NCI-H1694 treated with DMSO at 0.1 percent for 48 hours (cell line): Measurements from ENCODE around the gene GOLGA6L24.
"Not testable (repeated sequence)": the region's sequence is repeated elsewhere in the genome, so short reads cannot be mapped to it uniquely, and the experiment has no call there.

ENCODE experiments used
- DNase-seq: peaks from one replicate; lab custom pipeline; 2025; lab: John Stamatoyannopoulos, UW

GOLGA6L24 gene, protein sequence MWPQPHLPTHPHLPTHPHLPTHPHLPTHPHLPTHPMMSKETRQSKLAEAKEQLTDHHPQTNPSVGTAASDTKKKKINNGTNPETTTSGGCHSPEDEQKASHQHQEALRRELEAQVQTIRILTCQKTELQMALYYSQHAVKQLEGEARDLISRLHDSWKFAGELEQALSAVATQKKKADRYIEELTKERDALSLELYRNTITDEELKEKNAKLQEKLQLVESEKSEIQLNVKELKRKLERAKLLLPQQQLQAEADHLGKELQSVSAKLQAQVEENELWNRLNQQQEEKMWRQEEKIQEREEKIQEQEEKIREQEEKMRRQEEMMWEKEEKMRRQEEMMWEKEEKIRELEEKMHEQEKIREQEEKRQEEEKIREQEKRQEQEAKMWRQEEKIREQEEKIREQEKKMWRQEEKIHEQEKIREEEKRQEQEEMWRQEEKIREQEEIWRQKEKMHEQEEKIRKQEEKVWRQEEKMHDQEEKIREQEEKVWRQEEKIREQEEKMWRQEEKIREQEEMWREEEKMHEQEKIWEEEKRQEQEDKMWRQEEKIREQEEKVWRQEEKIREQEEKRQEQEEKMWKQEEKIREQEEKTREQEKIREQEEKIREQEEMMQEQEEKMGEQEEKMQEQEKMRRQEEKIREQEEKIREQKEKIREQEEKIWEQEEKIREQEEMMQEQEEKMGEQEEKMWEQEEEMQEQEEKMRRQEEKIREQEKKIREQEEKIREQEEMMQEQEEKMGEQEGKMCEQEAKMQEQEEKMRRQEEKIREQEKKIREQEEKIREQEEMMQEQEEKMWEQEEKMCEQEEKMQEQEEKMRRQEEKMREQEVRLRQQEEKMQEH

DNA sequence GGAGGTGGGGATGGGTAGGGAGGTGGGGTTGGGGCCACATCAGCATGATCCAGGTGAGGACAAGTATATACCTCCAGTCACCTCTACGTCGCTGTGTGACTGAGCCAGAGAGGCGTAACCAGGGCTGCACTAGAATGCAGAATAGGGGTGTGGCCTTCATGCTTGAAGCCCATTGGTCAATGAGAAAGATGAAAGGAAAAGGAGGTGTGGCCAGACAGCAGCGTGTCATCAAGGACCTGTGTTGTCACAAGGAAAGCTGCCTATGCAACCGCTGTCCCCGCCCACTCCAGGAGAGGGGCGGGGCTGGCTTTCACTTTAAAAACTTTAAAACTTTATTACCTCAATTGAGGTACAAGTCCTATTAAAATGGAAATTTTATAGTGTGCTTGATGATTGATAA, at the start of gene GOLGA6L24:
Gene GOLGA6L24, minus strand, starts transcription at position 101 of the 400 bp plus-strand sequence. Its CDS starts 61 bp downstream, at position 40.
- DNase-seq: not testable (repeated sequence)

DNA sequence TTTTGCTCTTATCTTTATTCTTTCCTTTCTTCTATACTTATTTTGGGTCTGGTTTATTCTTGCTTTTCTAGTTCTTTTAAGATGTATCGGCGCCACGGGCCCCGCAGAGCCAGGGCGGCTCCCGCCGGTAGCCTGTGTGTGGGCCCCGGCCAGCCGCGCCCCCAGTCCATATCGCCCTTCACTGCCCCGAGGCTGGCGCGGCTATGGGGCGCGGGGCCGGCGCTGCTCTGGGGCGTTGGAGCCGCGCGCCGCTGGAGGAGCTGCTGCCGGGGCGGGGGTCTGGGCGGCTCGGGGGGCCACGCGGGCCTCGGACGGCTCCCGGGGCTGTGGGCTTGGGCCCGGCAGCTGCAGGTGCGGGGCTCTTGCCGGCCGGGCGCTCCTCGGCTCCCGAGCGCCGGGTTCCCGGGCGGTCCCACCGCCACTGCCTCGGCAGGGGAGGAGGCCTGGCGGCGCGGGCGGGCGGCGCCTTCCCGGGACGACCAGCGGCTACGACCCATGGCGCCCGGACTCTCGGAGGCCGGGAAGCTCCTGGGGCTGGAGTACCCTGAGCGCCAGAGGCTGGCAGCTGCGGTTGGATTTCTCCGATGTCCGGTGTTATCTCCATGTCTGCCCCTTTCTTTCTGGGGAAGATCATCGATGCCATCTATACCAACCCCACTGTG, 45.0 kb upstream of the GOLGA6L24 start:
- not testable (repeated sequence) for DNase-seq

DNA sequence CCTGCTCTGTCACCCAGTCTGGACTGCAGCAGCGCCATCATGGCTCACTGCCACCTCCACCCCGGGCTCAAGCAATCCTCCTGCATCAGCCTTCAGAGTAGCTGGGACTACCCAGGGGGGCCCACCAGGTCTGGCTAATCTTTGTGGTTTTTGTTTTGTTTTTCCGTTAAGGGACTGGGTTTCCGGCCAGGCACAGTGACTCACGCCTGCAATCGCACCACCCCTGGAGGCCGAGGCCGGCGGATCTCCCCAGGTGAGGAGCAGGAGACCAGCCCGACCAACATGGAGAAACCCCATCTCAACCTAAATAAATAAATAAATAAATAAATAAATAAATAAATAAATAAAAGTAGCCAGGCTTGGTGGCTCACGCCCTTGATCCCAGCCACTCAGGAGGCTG, 38.1 kb upstream of the GOLGA6L24 start:
- not testable (repeated sequence) for DNase-seq

DNA sequence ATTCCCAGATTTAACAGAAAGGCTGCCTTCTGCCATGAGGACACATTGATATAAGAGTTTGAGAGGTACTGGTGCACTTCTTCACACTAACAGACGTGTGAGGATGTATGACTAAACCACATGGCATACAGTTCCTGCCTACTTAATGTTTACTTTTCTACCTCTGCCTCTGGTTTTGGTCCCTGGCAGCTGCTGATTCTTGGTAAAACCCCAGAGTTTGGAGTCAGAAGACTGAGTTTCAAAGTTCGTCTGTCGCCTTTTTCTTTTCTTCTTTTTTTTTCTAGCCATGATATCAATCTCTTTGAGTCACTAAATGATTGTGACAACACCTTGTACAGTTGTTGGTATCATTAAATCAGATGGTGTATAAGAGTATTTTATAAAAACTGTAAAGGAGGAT, 22.2 kb upstream of the GOLGA6L24 start:
- DNase-seq: not testable (repeated sequence)

DNA sequence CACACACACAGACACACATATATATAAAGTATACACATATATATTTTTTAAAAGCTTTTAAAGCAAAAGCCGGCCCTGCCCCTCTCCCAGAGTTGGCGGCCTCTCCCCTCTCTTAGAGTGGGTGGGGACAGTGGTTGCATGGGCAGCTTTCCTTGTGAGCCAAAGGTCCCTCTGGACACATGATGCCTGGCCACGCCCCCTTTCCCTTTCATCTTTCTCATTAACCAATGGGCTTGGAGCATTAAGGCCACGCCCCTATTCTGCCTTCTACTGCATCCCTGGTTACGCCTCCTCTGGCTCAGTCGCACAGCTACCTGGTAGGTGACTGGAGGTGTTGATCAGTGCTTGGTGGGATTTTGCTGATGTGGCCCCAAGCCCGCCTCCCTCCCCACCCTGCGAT, 20.5 kb upstream of the GOLGA6L24 start, which contains the start of gene GOLGA8F:
Gene GOLGA8F, plus strand, starts transcription at position 301 of the 400 bp plus-strand sequence. Its CDS starts 98 bp downstream, at position 399.
- not testable (repeated sequence) for DNase-seq

DNA sequence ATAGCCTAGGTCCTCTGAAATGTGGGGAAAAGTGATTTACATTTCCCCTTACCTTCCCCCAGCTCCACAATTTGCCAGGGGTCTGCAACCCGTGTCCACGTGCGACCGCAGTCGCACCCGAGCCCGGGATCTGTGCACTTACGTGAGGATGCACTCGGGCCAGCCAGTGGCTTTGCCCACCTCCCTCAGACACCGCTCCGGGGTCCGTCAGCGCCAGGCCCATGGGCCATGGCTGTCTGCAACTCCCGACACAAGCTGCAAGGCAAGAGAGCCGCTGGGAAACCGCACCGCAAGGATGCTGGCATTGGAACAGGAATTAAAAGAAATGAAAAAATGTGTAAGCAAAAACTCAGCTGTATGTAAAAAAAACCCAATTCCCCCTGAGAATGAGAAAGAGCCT, 7.6 kb upstream of the GOLGA6L24 start:
- not testable (repeated sequence) for DNase-seq

DNA sequence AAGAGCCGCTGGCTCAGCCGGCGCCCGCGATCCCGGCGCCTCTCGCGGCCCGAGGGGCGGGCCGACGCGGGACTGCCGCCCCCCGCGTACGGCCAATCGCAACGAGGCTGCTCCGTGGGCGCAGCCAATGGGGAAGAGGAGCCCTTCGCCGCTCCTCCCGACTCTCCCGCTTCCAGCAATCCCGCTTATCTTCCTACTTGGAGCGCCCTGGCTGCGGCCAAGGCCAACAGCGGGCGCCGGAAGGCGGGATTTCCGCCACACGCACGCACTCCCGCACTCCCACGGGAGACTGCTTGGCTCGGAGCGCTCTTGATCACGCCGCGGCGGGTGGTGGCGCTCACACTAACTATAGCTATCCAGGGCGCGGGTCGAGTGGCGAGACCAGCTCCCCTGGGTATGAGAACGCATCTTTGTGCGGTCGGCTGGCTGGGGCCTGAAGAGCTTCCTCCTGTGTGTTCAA, 35.7 kb downstream of the GOLGA6L24 start, which contains the start of gene HERC2:
Gene HERC2, minus strand, starts transcription at position 51 of the 460 bp plus-strand sequence. CDS start 746 bp downstream, outside the sequence.
- not testable (repeated sequence) for DNase-seq

DNA sequence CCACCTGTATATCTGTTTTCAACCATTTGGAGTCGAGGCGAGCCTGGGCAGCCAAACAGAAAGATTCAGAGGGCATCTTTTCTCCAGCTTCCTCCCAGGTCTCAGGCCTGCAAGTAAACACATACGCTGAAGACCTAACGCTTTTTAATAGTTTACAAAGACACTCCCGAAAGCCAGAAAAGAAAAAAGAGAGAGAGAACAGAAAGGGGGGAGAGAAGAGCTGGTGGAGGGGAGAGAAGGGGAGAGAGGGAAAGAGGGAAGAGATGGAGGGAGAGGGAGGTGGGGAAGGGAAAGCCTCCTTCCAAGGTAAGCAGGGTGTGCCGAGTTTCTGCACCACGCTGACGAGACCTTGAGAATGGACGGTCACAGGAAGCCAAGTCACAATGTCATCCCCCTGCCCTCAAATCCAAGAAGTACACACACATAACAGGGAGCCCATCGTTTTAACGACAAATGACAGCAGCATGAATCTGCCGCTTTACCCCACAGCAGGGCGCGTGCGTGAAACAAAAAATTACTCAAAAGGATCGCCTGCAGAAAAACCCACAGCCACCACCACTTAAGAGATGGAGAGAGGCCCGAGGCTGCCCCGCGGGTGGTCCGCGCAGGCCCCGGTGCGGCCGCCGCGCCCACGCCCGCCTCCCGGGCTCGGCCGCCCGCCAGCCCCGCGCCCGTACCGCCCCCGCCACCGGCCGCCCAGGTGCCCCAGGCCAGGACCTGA, 36.4 kb downstream of the GOLGA6L24 start:
- not testable (repeated sequence) for DNase-seq

DNA sequence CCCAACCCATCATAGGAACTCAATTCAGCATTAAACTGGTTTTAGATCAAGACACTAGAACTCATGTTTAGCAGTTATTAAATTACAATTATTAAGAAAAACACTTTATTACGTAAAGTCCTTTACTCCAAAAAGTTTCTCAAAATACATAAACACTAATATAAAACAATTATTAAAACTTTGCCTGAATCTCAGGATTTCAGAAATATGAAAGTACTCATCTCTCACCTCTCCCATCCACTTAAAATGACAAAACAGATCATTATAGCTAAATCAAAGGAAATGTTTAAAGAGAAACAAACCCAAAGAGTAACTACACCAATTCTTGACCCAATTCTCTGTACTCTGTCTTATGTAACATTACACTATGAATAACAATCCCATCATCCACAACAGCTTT, 38.2 kb downstream of the GOLGA6L24 start:
- not testable (repeated sequence) for DNase-seq

DNA sequence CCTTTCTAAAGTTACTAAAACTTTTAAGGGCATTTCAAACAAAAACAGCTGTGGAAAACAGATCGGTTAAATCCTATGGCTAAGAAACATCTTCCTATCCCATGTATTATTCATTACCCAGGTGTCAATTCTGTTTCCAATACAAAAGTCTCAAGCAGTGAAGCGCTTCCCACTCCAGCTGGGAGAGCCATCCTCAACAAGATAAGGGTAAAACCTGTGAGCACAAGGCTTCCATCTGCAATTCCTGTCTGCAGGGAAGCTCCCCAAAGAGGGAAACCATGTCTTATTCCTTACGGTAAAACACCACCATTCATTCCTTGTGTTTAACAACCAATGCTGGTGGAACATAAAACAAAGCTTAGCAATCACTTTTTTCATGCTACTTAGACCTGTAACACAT, 39.1 kb downstream of the GOLGA6L24 start:
- DNase-seq: not testable (repeated sequence)

DNA sequence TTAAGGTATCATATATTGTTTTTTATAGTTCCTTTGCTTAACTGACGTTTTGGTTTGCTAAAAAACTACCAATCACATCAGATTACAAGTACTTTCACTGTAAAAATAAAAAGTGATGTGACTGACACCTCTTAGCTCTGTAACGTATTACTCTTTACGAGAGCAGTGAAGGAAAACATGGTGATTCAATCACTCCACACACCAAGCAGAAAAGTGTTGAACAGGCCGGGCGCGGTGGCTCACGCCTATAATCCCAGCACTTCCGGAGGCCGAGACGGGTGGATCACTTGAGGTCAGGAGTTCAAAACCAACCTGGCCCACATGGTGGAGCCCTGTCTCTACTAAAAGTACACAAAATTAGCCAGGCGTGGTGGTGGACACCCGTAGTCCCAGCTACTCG, 39.8 kb downstream of the GOLGA6L24 start:
- DNase-seq: not testable (repeated sequence)

DNA sequence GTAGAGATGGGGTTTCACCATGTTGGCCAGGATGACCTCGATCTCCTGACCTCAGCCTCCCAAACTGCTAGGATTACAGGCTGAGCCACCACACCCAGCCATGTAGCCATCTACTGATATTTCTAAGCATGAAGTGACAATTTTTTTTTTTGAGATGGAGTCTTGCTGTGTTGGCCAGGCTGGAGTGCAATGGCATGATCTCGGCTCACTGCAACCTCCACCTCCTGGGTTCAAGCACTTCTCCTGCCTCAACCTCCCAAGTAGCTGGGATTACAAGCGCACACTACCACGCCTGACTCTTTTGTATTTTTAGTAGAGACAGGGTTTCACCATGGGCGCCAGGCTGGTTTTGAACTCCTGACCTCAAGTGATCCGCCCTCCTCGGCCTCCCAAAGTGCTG, 40.9 kb downstream of the GOLGA6L24 start:
- DNase-seq: not testable (repeated sequence)

DNA sequence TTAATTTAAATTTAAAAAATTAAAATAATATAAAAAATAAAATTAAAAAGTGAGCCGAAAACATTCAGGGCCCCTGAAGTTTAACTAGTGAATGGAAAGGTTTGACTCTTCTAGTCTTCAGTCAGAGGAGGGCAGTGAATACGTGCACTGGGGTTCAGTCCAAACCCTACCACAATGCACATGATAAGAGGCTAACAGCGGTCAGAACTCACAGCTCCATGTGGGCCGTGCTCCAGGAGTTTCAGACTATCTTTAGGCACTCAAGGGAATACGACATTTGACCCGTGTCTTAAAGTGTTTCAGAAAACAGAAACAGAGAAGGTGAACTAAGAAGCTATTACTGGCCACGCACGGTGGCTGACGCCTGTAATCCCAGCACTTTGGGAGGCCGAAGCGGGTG, 47.4 kb downstream of the GOLGA6L24 start:
- DNase-seq: not testable (repeated sequence)

DNA sequence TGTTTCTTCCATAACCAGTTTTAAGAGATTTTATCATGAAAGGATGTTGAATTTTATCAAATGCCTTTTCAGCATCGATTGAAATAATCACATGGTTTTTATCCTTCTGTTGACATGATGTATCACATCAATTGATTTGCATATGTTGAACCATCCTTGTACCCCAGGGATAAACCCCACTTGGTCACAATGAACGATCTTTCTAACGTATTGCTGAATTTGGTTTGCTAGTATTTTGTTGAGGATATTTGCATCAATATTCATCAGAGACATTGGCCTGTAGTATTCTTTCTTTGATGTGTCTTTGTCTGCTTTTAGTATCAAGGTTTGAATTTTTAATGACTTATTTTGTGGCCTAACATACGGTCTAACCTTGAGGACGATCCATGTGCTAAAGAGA, 49.2 kb downstream of the GOLGA6L24 start:
- not testable (repeated sequence) for DNase-seq
